ENCODE data around the gene SETDB2.

The SETDB2 gene

GRCh38 chr13:49428041-49428763 lies 15.9 kb upstream of the SETDB2 start:
- DNase-seq (ENCODE audit: low read depth in 2 of 2), result no peak

GRCh38 chr13:49429121-49429520 lies 15.0 kb upstream of the SETDB2 start:
- DNase-seq (ENCODE audit: low read depth in 2 of 2), result no peak

GRCh38 chr13:49435992-49436391 lies 8.1 kb upstream of the SETDB2 start:
- DNase-seq (ENCODE audit: low read depth in 2 of 2), result no peak

- no peak for DNase-seq (ENCODE audit: low read depth in 2 of 2)
These were observed 7.2 kb upstream of the SETDB2 start for GRCh38 chr13:49436890-49437289.

GRCh38 chr13:49437705-49438104 lies 6.4 kb upstream of the SETDB2 start:
- DNase-seq (ENCODE audit: low read depth in 2 of 2), result no peak

- DNase-seq (ENCODE audit: low read depth in 2 of 2), result no peak
These were observed 4.5 kb upstream of the SETDB2 start for GRCh38 chr13:49439609-49440008.

- no peak for DNase-seq (ENCODE audit: low read depth in 2 of 2)
These were observed 2.8 kb upstream of the SETDB2 start for GRCh38 chr13:49441312-49441711.

GRCh38 chr13:49441846-49442245 lies 2.2 kb upstream of the SETDB2 start:
- DNase-seq (ENCODE audit: low read depth in 2 of 2), result no peak

GRCh38 chr13:49443357-49443703 lies 744 bp upstream of the SETDB2 start:
- no peak for DNase-seq (ENCODE audit: low read depth in 2 of 2)

- DNase-seq (ENCODE audit: low read depth in 2 of 2), result no peak
These were observed 686 bp downstream of the SETDB2 start for GRCh38 chr13:49444524-49445395.

GRCh38 chr13:49446473-49446872 lies 2.4 kb downstream of the SETDB2 start:
- DNase-seq (ENCODE audit: low read depth in 2 of 2), result no peak

GRCh38 chr13:49448753-49449152 lies 4.7 kb downstream of the SETDB2 start:
- no peak for DNase-seq (ENCODE audit: low read depth in 2 of 2)

GRCh38 chr13:49450105-49450819 lies 6.2 kb downstream of the SETDB2 start:
- DNase-seq (ENCODE audit: low read depth in 2 of 2), result no peak

GRCh38 chr13:49452725-49453457 lies 8.8 kb downstream of the SETDB2 start:
- DNase-seq (ENCODE audit: low read depth in 2 of 2), result no peak

- DNase-seq (ENCODE audit: low read depth in 2 of 2), result no peak
These were observed 9.4 kb downstream of the SETDB2 start for GRCh38 chr13:49453465-49453864.

- no peak for DNase-seq (ENCODE audit: low read depth in 2 of 2)
These were observed 10.4 kb downstream of the SETDB2 start for GRCh38 chr13:49454388-49455006.

- DNase-seq (ENCODE audit: low read depth in 2 of 2), result no peak
These were observed 10.9 kb downstream of the SETDB2 start for GRCh38 chr13:49455007-49455398.

- no peak for DNase-seq (ENCODE audit: low read depth in 2 of 2)
These were observed 12.1 kb downstream of the SETDB2 start for GRCh38 chr13:49456156-49456555.

GRCh38 chr13:49457221-49457620 lies 13.1 kb downstream of the SETDB2 start:
- no peak for DNase-seq (ENCODE audit: low read depth in 2 of 2)

GRCh38 chr13:49459580-49459979 lies 15.5 kb downstream of the SETDB2 start:
- no peak for DNase-seq (ENCODE audit: low read depth in 2 of 2)

- DNase-seq (ENCODE audit: low read depth in 2 of 2), result no peak
These were observed 20.0 kb downstream of the SETDB2 start for GRCh38 chr13:49464085-49464484.
